ENCODE results near the gene TNNI3K. TPM values are rescaled to one million over a fixed set of nuclear protein-coding genes. Genes with fewer than 3 reads are reported as not detected.

Gene TNNI3K
- polyA plus RNA-seq, 1 donor (not counting 4 experiments of a cell fraction or from before 2014, with no cell fraction given): 0.41 TPM

DNA sequence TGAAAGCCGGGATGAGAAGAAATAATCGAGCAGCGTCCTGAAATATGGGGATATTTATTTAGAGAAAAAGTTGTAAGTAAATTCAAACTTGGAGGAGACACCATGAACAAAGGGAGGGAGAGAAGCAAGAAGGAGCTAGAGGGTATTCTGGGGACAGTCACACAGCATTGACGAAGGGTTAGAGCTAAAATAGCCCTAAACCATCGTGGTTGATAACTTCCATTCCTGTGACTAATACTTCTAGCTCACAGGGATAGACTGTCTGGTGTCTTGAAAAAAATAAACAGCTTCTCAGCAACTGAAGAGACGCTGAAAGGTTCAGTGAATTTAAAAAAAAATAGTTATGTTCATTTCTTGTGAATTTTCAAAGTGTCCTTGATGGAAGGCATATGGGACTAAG, 190.5 kb downstream of the TNNI3K start:
- Histone ChIP-seq H3K9ac (ENCODE audit: control insufficient read depth, extremely low read depth, insufficient read depth, low read length) (no peak overlapping the region), H3K4me3 (ENCODE audit: control insufficient read depth in 2 of 3, extremely low read depth in 1 of 3, insufficient read depth in 2 of 3, low read depth in 1 of 3, low read length in 3 of 3) (no peak overlapping the region), H4K20me1 (ENCODE audit: control insufficient read depth, extremely low read depth, insufficient read depth, low read length) (no peaks in the 10 kb centered on the region), H3K9me3 (ENCODE audit: control insufficient read depth, low read depth, low read length) (no peaks in the 10 kb centered on the region), H3K27ac (ENCODE audit: control insufficient read depth, insufficient read depth, low read length) (no peak overlapping the region), H3K9me1 (ENCODE audit: control insufficient read depth, extremely low read depth, insufficient read depth, low read length) (no peaks in the 10 kb centered on the region), H2AFZ (ENCODE audit: control insufficient read depth, low read length) (no peak overlapping the region), H3K4me2 (ENCODE audit: control insufficient read depth, extremely low read depth, insufficient read depth, low read depth, low read length) (no peak overlapping the region), H3K79me2 (ENCODE audit: control insufficient read depth, insufficient read depth, low read length) (no peaks in the 10 kb centered on the region), H3K27me3 (ENCODE audit: control insufficient read depth, extremely low read depth, insufficient read depth, low read length) (no peaks in the 10 kb centered on the region), H3K4me1 (ENCODE audit: control insufficient read depth, extremely low read depth, insufficient read depth, low read length) (no peaks in the 10 kb centered on the region), H3K36me3 (ENCODE audit: control insufficient read depth in 2 of 2, extremely low read depth in 1 of 2, insufficient read depth in 2 of 2, low read length in 2 of 2) (no peaks in the 10 kb centered on the region)
- TF ChIP-seq EZH2 (IDR thresholded peaks at IDR 0.05; ENCODE audit: low read length): no peak
- TF ChIP-seq, protein P1, sequence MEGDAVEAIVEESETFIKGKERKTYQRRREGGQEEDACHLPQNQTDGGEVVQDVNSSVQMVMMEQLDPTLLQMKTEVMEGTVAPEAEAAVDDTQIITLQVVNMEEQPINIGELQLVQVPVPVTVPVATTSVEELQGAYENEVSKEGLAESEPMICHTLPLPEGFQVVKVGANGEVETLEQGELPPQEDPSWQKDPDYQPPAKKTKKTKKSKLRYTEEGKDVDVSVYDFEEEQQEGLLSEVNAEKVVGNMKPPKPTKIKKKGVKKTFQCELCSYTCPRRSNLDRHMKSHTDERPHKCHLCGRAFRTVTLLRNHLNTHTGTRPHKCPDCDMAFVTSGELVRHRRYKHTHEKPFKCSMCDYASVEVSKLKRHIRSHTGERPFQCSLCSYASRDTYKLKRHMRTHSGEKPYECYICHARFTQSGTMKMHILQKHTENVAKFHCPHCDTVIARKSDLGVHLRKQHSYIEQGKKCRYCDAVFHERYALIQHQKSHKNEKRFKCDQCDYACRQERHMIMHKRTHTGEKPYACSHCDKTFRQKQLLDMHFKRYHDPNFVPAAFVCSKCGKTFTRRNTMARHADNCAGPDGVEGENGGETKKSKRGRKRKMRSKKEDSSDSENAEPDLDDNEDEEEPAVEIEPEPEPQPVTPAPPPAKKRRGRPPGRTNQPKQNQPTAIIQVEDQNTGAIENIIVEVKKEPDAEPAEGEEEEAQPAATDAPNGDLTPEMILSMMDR (optimal IDR thresholded peaks at IDR 0.05 in 1 of 3, IDR thresholded peaks at IDR 0.05 in 1 of 3, conservative IDR thresholded peaks at IDR 0.05 in 1 of 3; ENCODE audit: extremely low read depth in 1 of 3, insufficient read depth in 2 of 3, low read length in 3 of 3): no peak
- DNase-seq (ENCODE audit: low read depth, low spot score): no peak
- dilution Hi-C loops (cut with MboI; ENCODE audit: extremely low pct_ligation_motif_present, low sequenced_read_pairs): no loop called here
- no peak for FAIRE-seq

DNA sequence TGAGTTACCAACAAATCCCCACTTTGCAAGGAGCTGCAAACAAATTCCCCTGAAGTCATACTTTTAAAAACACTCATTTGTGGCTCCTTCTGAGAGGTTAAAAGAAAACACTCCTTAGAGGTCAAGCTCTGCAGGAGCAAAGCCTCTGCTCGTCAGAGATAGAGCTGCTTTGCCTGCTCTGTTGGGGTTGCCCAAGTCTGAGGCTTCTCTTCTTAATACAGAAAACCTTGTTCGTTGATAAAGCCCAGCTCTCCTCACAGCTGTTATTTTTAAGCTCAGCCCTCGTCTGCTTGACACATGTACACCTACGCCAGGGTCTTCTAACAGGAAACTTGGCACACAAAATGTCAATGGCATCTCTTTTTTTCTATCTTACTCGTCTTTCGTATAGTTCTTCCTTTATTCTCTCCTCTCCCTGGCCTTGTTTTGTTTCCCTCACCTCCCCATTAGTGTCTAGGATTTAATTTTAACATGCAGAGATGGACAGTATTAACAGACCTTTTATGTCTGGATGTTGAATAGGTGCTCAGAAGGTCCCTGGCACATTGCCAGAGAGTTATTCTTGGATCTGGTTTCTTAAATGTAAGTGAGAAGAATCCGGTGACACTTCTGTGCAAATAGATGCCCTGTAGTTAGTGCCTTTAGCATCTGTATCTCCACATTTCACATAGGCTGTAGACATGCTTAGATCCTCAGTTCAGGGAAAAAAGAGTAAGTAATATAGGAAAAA, 191.2 kb downstream of the TNNI3K start:
- H2AFZ ChIP-seq (ENCODE audit: control insufficient read depth, low read length): no peak overlapping the region
- FAIRE-seq: no peak
- dilution Hi-C loops (cut with MboI; ENCODE audit: extremely low pct_ligation_motif_present, low sequenced_read_pairs): no loop called here

More for the DNA sequence above, 191.2 kb downstream of the TNNI3K start:
- Histone ChIP-seq H3K79me2 (ENCODE audit: control insufficient read depth, insufficient read depth, low read length) (no peaks in the 10 kb centered on the region), H3K27ac (ENCODE audit: control insufficient read depth, insufficient read depth, low read length) (no peak overlapping the region), H3K9me3 (ENCODE audit: control insufficient read depth, low read depth, low read length) (no peaks in the 10 kb centered on the region), H3K4me3 (ENCODE audit: control insufficient read depth in 2 of 3, extremely low read depth in 1 of 3, insufficient read depth in 2 of 3, low read depth in 1 of 3, low read length in 3 of 3) (no peak overlapping the region), H3K4me2 (ENCODE audit: control insufficient read depth, extremely low read depth, insufficient read depth, low read depth, low read length) (no peak overlapping the region), H3K36me3 (ENCODE audit: control insufficient read depth in 2 of 2, extremely low read depth in 1 of 2, insufficient read depth in 2 of 2, low read length in 2 of 2) (no peaks in the 10 kb centered on the region), H3K27me3 (ENCODE audit: control insufficient read depth, extremely low read depth, insufficient read depth, low read length) (no peaks in the 10 kb centered on the region), H3K9ac (ENCODE audit: control insufficient read depth, extremely low read depth, insufficient read depth, low read length) (no peak overlapping the region), H3K9me1 (ENCODE audit: control insufficient read depth, extremely low read depth, insufficient read depth, low read length) (no peaks in the 10 kb centered on the region), H3K4me1 (ENCODE audit: control insufficient read depth, extremely low read depth, insufficient read depth, low read length) (no peaks in the 10 kb centered on the region), H4K20me1 (ENCODE audit: control insufficient read depth, extremely low read depth, insufficient read depth, low read length) (no peaks in the 10 kb centered on the region)
- DNase-seq (ENCODE audit: low read depth, low spot score): no peak
- TF ChIP-seq, protein P1 (optimal IDR thresholded peaks at IDR 0.05 in 1 of 3, IDR thresholded peaks at IDR 0.05 in 1 of 3, conservative IDR thresholded peaks at IDR 0.05 in 1 of 3; ENCODE audit: extremely low read depth in 1 of 3, insufficient read depth in 2 of 3, low read length in 3 of 3): no peak
- TF ChIP-seq EZH2 (IDR thresholded peaks at IDR 0.05; ENCODE audit: low read length): no peak
